Nucleus accumbens (tissue), 56 donors: ENCODE results near the gene ADAMTS2.
A peak's percentile ranks its signal among the peaks of the same experiment; 100 is the strongest.

ENCODE experiments used
- DNase-seq, 56 donors: peaks; one replicate each; lab custom pipeline; 2025; lab: John Stamatoyannopoulos, UW

The ADAMTS2 gene

GRCh38 chr5:179259731-179260323 is 85.4 kb downstream of the ADAMTS2 start:
- no peak for DNase-seq

- no peak for DNase-seq
Measured at GRCh38 chr5:179258922-179259730, 86.1 kb downstream of the ADAMTS2 start.

- DNase-seq, result no peak
Measured at GRCh38 chr5:179258001-179258921, 87.0 kb downstream of the ADAMTS2 start.

- DNase-seq, result no peak
Measured at GRCh38 chr5:179257176-179257682, 88.0 kb downstream of the ADAMTS2 start.

- no peak for DNase-seq
Measured at GRCh38 chr5:179256328-179257175, 88.7 kb downstream of the ADAMTS2 start.

- DNase-seq, result no peak
Measured at GRCh38 chr5:179255527-179256327, 89.5 kb downstream of the ADAMTS2 start.

GRCh38 chr5:179254638-179255271 is 90.5 kb downstream of the ADAMTS2 start:
- DNase-seq, result peak in 6 of 56 donors; percentile 7 to 47 (median 18)

- DNase-seq, result no peak
Measured at GRCh38 chr5:179253730-179254129, 91.5 kb downstream of the ADAMTS2 start.

GRCh38 chr5:179251276-179251969 is 93.8 kb downstream of the ADAMTS2 start:
- no peak for DNase-seq

- DNase-seq, result no peak
Measured at GRCh38 chr5:179250561-179251225, 94.6 kb downstream of the ADAMTS2 start.

GRCh38 chr5:179246227-179246626 is 99.0 kb downstream of the ADAMTS2 start:
- no peak for DNase-seq

- DNase-seq, result no peak
Measured at GRCh38 chr5:179245031-179245430, 100.2 kb downstream of the ADAMTS2 start.

GRCh38 chr5:179244044-179244443 is 101.2 kb downstream of the ADAMTS2 start:
- no peak for DNase-seq

- peak in 45 of 56 donors; percentile 13 to 80 (median 57) for DNase-seq
Measured at GRCh38 chr5:179243333-179243732, 101.9 kb downstream of the ADAMTS2 start.

- DNase-seq, result peak in 2 of 56 donors; percentile 5 to 8
Measured at GRCh38 chr5:179242676-179243075, 102.6 kb downstream of the ADAMTS2 start.

- no peak for DNase-seq
Measured at GRCh38 chr5:179241764-179242370, 103.4 kb downstream of the ADAMTS2 start.

- no peak for DNase-seq
Measured at GRCh38 chr5:179241175-179241574, 104.1 kb downstream of the ADAMTS2 start.
